ENCODE data around the gene COBL. TPM values are rescaled to one million over a fixed set of nuclear protein-coding genes. Genes with fewer than 3 reads are reported as not detected.

The COBL gene
- total and polyA plus RNA-seq, 12 donors, result 15.5 to 109 (median 87.8) TPM

GRCh38 chr7:51017576-51018535 lies 298.8 kb downstream of the COBL start:
- Histone ChIP-seq H3K9me3 (no peaks in the 10 kb centered on the region), H3K4me3 (no peak overlapping the region), H3K36me3 (no peaks in the 10 kb centered on the region), H3K27ac (no peak overlapping the region), H3K4me1 (peaks cover 0 to 10% (median 3%) of the 10 kb centered on the region in 9 donors), H3K27me3 (no peaks in the 10 kb centered on the region)
- TF ChIP-seq, protein P1, sequence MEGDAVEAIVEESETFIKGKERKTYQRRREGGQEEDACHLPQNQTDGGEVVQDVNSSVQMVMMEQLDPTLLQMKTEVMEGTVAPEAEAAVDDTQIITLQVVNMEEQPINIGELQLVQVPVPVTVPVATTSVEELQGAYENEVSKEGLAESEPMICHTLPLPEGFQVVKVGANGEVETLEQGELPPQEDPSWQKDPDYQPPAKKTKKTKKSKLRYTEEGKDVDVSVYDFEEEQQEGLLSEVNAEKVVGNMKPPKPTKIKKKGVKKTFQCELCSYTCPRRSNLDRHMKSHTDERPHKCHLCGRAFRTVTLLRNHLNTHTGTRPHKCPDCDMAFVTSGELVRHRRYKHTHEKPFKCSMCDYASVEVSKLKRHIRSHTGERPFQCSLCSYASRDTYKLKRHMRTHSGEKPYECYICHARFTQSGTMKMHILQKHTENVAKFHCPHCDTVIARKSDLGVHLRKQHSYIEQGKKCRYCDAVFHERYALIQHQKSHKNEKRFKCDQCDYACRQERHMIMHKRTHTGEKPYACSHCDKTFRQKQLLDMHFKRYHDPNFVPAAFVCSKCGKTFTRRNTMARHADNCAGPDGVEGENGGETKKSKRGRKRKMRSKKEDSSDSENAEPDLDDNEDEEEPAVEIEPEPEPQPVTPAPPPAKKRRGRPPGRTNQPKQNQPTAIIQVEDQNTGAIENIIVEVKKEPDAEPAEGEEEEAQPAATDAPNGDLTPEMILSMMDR (IDR thresholded peaks at IDR 0.05), result no peak
- DNase-seq (no peak), ATAC-seq (no peak)
- 94% methylated on average over 16 of the region's 16 CpGs for WGBS, 2 donors
- intact Hi-C loops (cut with DNase I), result no loop called here

GRCh38 chr7:51016546-51016945 lies 300.1 kb downstream of the COBL start:
- ATAC-seq, result no peak
- DNase-seq, result no peak

DNA sequence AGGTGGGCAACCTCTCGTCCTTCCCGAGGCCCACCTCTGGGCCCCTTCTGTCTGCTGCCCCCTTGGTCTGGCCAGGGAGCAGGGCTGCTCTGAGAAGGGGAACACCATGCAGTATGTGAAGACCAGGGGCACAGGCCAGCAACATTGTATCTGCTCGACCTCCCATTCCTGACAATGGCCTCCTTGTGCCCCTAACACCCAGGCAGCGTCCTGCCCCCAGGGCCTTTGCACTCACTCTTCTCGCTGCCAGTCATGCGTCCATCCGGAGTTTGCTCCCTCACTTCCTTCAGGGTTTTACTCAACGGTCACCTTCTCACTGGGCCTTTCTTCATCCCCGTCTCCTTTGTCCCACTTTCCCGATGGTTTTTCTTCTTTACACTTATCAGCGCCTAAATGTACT lies 301.0 kb downstream of the COBL start:
- Histone ChIP-seq H3K27ac (no peak overlapping the region), H3K27me3 (no peaks in the 10 kb centered on the region), H3K9me3 (no peaks in the 10 kb centered on the region), H3K4me1 (peaks cover 0 to 30% (median 4%) of the 10 kb centered on the region in 9 donors), H3K4me3 (no peak overlapping the region), H3K36me3 (no peaks in the 10 kb centered on the region)
- DNase-seq, result no peak
- WGBS, 2 donors, result 88 to 94% methylated on average over 11 of the region's 11 CpGs
- no peak for ATAC-seq
- TF ChIP-seq, protein P1 (IDR thresholded peaks at IDR 0.05), result no peak
- intact Hi-C loops (cut with DNase I), result no loop called here

More at GRCh38 chr7:51016546-51016945, 300.1 kb downstream of the COBL start:
- Histone ChIP-seq H3K4me1 (peaks cover 0 to 20% (median 4%) of the 10 kb centered on the region in 9 donors), H3K36me3 (no peaks in the 10 kb centered on the region), H3K9me3 (no peaks in the 10 kb centered on the region), H3K27me3 (no peaks in the 10 kb centered on the region), H3K27ac (no peak overlapping the region), H3K4me3 (no peak overlapping the region)
- TF ChIP-seq, protein P1 (IDR thresholded peaks at IDR 0.05), result no peak
- WGBS, 2 donors, result 96 to 98% methylated on average over 9 of the region's 9 CpGs
- intact Hi-C loops (cut with DNase I), result no loop called here

GRCh38 chr7:51014811-51015210 lies 301.8 kb downstream of the COBL start:
- intact Hi-C loops (cut with DNase I), result no loop called here
- Histone ChIP-seq H3K4me3 (no peak overlapping the region), H3K27ac (no peak overlapping the region), H3K27me3 (no peaks in the 10 kb centered on the region), H3K4me1 (peaks cover 6 to 37% (median 11%) of the 10 kb centered on the region in 9 donors), H3K9me3 (no peaks in the 10 kb centered on the region), H3K36me3 (no peaks in the 10 kb centered on the region)
- WGBS, 2 donors, result 75 to 76% methylated on average over 15 to 16 of the region's 16 CpGs
- TF ChIP-seq, protein P1 (IDR thresholded peaks at IDR 0.05), result no peak
- no peak for DNase-seq
- no peak for ATAC-seq

Measured in heart right ventricle (tissue), 16 donors.